Stomach (tissue), 9 donors: ENCODE results near the gene DCDC1. TPM values are rescaled to one million over a fixed set of nuclear protein-coding genes. Genes with fewer than 3 reads are reported as not detected.

Source experiments
- DNase-seq, 2 donors: peaks; one replicate each; pipeline versions ENCODE4 v3.0.0 to v3.0.0-alpha.2; 2013 to 2019
- H3K27ac ChIP-seq, 5 donors: fragments of 200-600 bp in 4 of 5; sonication (generic) in 4 of 5; one replicate each; pipeline ENCODE4 v1.5.1; 2013 to 2019; ENCODE audit warnings: mild to moderate bottlenecking in 1 of 5, moderate library complexity in 1 of 5
- H3K27me3 ChIP-seq, 3 donors: fragments of 200-600 bp; sonication (generic); one replicate each; pipeline ENCODE4 v1.5.1; 2017 to 2019; ENCODE audit warnings: mixed run types in 1 of 3
- H3K36me3 ChIP-seq, 4 donors: fragments of 200-600 bp; sonication (generic); 1 replicate in 3 of 4; 2 replicates in 1 of 4; pipeline ENCODE4 v1.5.1; 2016 to 2019
- H3K4me1 ChIP-seq, 4 donors: fragments of 200-600 bp; sonication (generic); one replicate each; pipeline ENCODE4 v1.5.1; 2016 to 2019
- H3K4me3 ChIP-seq, 4 donors: fragments of 200-600 bp; sonication (generic) in 3 of 4; one replicate each; pipeline ENCODE4 v1.5.1; 2016 to 2019; ENCODE audit warnings: mild to moderate bottlenecking in 1 of 4
- H3K9me3 ChIP-seq, 4 donors: fragments of 200-600 bp; sonication (generic); one replicate each; pipeline ENCODE4 v1.5.1; 2016 to 2019
- CTCF ChIP-seq, 7 experiments: fragments of 450-650 bp in 4 of 7; fragments of 200-600 bp in 3 of 7; sonication (generic) in 3 of 7; IDR thresholded peaks; one replicate each; pipeline ENCODE4 v1.5.1; 2016 to 2019; ENCODE audit warnings: antibody characterized with exemption in 7 of 7, control low read depth in 2 of 7, mild to moderate bottlenecking in 1 of 7
- EP300 ChIP-seq: sonication (generic); formaldehyde crosslinking; IDR thresholded peaks from one replicate; pipeline ENCODE4 v1.6.1; 2017; ENCODE audit warnings: antibody characterized with exemption
- POLR2A ChIP-seq, 4 donors: fragments of 450-650 bp; IDR thresholded peaks; one replicate each; pipeline ENCODE4 v1.6.1; 2016; ENCODE audit warnings: antibody characterized with exemption in 4 of 4, control low read depth in 2 of 4, mild to moderate bottlenecking in 1 of 4, moderate library complexity in 1 of 4
- POLR2AphosphoS5 ChIP-seq, 3 donors: sonication (generic); formaldehyde crosslinking; IDR thresholded peaks; one replicate each; pipeline ENCODE4 v1.6.1; 2016; ENCODE audit warnings: antibody characterized with exemption in 3 of 3
- WGBS, 5 donors: extraction: QIAGEN DNeasy Blood & Tissue Kit in 3 of 5; methylation state at CpG; one replicate each; pipeline versions ENCODE4 v1.1.5 to v1.1.7; 2013 to 2018; 5-methylcytosine and 5-hydroxymethylcytosine counted together
- intact Hi-C: fragments of 100-400 bp; cut with DNase I; formaldehyde crosslinking; loops from one replicate; pipeline ENCODE4 v1.15.1; 2023; ENCODE audit warnings: low total_unique reads
- polyA plus RNA-seq, 3 donors: library from polyadenylated mRNA; stranded (reverse); fragments of 200-250 nt; gene quantifications; one replicate each; pipeline ENCODE4 v1.2.3, GENCODE V29; 2013
- total RNA-seq, 5 donors: library from RNA; depleted of rRNA; stranded (reverse); fragments of >200 nt; gene quantifications; one replicate each; pipeline versions ENCODE4 v1.1.0 to v1.2.3, GENCODE V29; 2014 to 2016
- donor health status: healthy with polysubstance abuse.
- donor health status: Bipolar disorder and iron deficiency.
- donor health status: healthy.

DCDC1 gene
- total and polyA plus RNA-seq, 8 donors, result 0.45 to 0.55 TPM; not detected in 6

GRCh38 chr11:30895046-30895445 lies 474.5 kb downstream of the DCDC1 start:
- Histone ChIP-seq H3K27ac (no peak overlapping the region), H3K27me3 (no peaks in the 10 kb centered on the region), H3K4me1 (no peaks in the 10 kb centered on the region), H3K36me3 (no peaks in the 10 kb centered on the region), H3K9me3 (no peaks in the 10 kb centered on the region), H3K4me3 (no peak overlapping the region)
- 64 to 88% (median 85%) methylated on average over 2 of the region's 2 CpGs for WGBS, 5 donors
- no peak for DNase-seq
- TF ChIP-seq CTCF (IDR thresholded peaks at IDR 0.05) (no peak), POLR2A (IDR thresholded peaks at IDR 0.05) (no peak), POLR2AphosphoS5 (IDR thresholded peaks at IDR 0.05) (no peak), EP300 (no peak)
- intact Hi-C loops, result no loop called here

- H3K27ac ChIP-seq, result no peak overlapping the region
- 54 to 71% (median 69%) methylated on average over 3 of the region's 3 CpGs for WGBS, 5 donors
Measured at GRCh38 chr11:30893318-30893717, 476.2 kb downstream of the DCDC1 start.

GRCh38 chr11:30889143-30889794 lies 480.3 kb downstream of the DCDC1 start:
- no peaks in the 10 kb centered on the region for H3K4me1 ChIP-seq
- no peaks in the 10 kb centered on the region for H3K9me3 ChIP-seq
- H3K27me3 ChIP-seq, result no peaks in the 10 kb centered on the region
- no peaks in the 10 kb centered on the region for H3K36me3 ChIP-seq
- WGBS, 5 donors, result 75 to 89% (median 83%) methylated on average over 6 of the region's 6 CpGs
- TF ChIP-seq CTCF (IDR thresholded peaks at IDR 0.05) (no peak), EP300 (no peak), POLR2AphosphoS5 (IDR thresholded peaks at IDR 0.05) (no peak), POLR2A (IDR thresholded peaks at IDR 0.05) (no peak)
- intact Hi-C loops, result no loop called here
- no peak overlapping the region for H3K27ac ChIP-seq
- H3K4me3 ChIP-seq, result no peak overlapping the region
- DNase-seq, result no peak

More at GRCh38 chr11:30893318-30893717, 476.2 kb downstream of the DCDC1 start:
- DNase-seq, result no peak
- H3K4me3 ChIP-seq, result no peak overlapping the region
- H3K36me3 ChIP-seq, result no peaks in the 10 kb centered on the region
- no peaks in the 10 kb centered on the region for H3K4me1 ChIP-seq
- H3K27me3 ChIP-seq, result no peaks in the 10 kb centered on the region
- TF ChIP-seq EP300 (no peak), POLR2AphosphoS5 (IDR thresholded peaks at IDR 0.05) (no peak), POLR2A (IDR thresholded peaks at IDR 0.05) (no peak), CTCF (IDR thresholded peaks at IDR 0.05) (no peak)
- H3K9me3 ChIP-seq, result no peaks in the 10 kb centered on the region
- intact Hi-C loops, result no loop called here

GRCh38 chr11:30879322-30880005 lies 490.1 kb downstream of the DCDC1 start:
- no peaks in the 10 kb centered on the region for H3K27me3 ChIP-seq
- intact Hi-C loops, result no loop called here
- H3K4me3 ChIP-seq, result no peak overlapping the region
- TF ChIP-seq POLR2AphosphoS5 (IDR thresholded peaks at IDR 0.05), result no peak
- no peak overlapping the region for H3K27ac ChIP-seq
- H3K9me3 ChIP-seq, result no peaks in the 10 kb centered on the region
- DNase-seq, result peak; percentile 26 to 78
- no peaks in the 10 kb centered on the region for H3K36me3 ChIP-seq
- peaks cover 0 to 14% (median 0%) of the 10 kb centered on the region in 4 donors for H3K4me1 ChIP-seq
- WGBS, 5 donors, result 19 to 32% (median 31%) methylated on average over 8 of the region's 8 CpGs

- Histone ChIP-seq H3K4me1 (peaks cover 0 to 14% (median 0%) of the 10 kb centered on the region in 4 donors), H3K27ac (no peak overlapping the region), H3K9me3 (no peaks in the 10 kb centered on the region), H3K36me3 (no peaks in the 10 kb centered on the region), H3K4me3 (no peak overlapping the region), H3K27me3 (no peaks in the 10 kb centered on the region)
- no peak for TF ChIP-seq CTCF (IDR thresholded peaks at IDR 0.05)
- TF ChIP-seq POLR2A (IDR thresholded peaks at IDR 0.05), result no peak
- no peak for TF ChIP-seq POLR2AphosphoS5 (IDR thresholded peaks at IDR 0.05)
- no peak for TF ChIP-seq EP300
- 77 to 85% (median 84%) methylated on average over 3 of the region's 3 CpGs for WGBS, 5 donors
- intact Hi-C loops, result no loop called here
- no peak for DNase-seq
Measured at GRCh38 chr11:30878400-30878799, 491.1 kb downstream of the DCDC1 start.
